HL-60 (cell line): Measurements from ENCODE around the gene SLC9A3.

Source experiments
- DNase-seq, 2 experiments: peaks; one replicate each; pipeline ENCODE4 v3.0.0-alpha.2; 2010 to 2020; ENCODE audit warnings: low read depth in 1 of 2, low spot score in 1 of 2
- H3K27ac ChIP-seq: fragments of 250-450 bp; sonication (Bioruptor Pico); replicated peaks from 2 replicates; pipeline ENCODE4 v1.5.1; 2020; ENCODE audit warnings: mild to moderate bottlenecking, moderate library complexity
- H3K27me3 ChIP-seq: fragments of 250-450 bp; sonication (Bioruptor Pico); 2 replicates; pipeline ENCODE4 v1.5.1; 2021; ENCODE audit warnings: mild to moderate bottlenecking, moderate library complexity; ENCODE audit not compliant: insufficient read depth, poor library complexity, severe bottlenecking
- H3K4me3 ChIP-seq: replicated peaks from 2 replicates; pipeline ENCODE4 v1.5.1; 2011; ENCODE audit warnings: mild to moderate bottlenecking, control low read depth, low read length; ENCODE audit not compliant: insufficient read depth
- GABPA ChIP-seq: IDR thresholded peaks from 2 replicates; pipeline ENCODE4 v1.6.1; 2012; ENCODE audit warnings: low read depth
- POLR2AphosphoS5 ChIP-seq: IDR thresholded peaks from 2 replicates; pipeline ENCODE4 v1.6.1; 2012; ENCODE audit warnings: low read depth
- SPI1 ChIP-seq: IDR thresholded peaks from 2 replicates; pipeline ENCODE4 v1.6.1; 2012; ENCODE audit warnings: low read depth, mild to moderate bottlenecking, borderline replicate concordance
- TF ChIP-seq, protein P1 (sequence below): IDR thresholded peaks from 2 replicates; pipeline ENCODE4 v1.6.1; 2012; ENCODE audit warnings: low read depth; ENCODE audit not compliant: insufficient replicate concordance
- TF ChIP-seq, protein P2 (sequence below): IDR thresholded peaks from one replicate; pipeline ENCODE4 v1.5.1; 2011; ENCODE audit warnings: low read length, control low read depth, inconsistent platforms; ENCODE audit not compliant: insufficient read depth

SLC9A3 gene

DNA sequence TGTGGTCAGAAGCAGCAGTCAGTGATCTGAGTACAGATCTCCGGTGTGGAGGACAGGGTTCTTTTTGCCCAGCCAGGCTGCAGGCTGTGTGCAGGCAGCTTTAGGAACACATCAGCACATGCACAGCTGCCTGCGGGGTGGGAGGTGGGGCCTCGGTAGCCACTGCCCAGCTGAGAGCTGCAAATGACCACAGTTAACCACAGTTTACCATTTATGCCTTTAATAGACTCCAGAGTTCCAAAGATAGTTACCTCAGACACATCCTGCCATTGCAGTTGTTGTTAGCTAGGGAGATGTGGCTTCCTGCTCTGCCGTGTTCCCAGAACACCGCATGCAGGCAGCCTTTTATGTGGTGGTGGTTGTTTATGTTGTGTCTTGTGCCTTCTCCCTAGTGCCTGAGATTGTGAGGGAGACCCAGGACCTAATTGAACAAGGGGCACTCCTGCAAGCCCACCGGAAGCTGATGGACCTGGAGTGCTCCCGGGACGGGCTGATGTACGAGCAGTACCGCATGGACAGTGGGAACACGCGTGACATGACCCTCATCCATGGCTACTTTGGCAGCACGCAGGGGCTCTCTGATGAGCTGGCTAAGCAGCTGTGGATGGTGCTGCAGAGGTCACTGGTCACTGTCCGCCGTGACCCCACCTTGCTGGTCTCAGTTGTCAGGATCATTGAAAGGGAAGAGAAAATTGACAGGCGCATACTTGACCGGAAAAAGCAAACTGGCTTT lies 71.1 kb downstream of the SLC9A3 start:
- no peak for TF ChIP-seq POLR2AphosphoS5
- no peak for TF ChIP-seq SPI1
- TF ChIP-seq, protein P1, sequence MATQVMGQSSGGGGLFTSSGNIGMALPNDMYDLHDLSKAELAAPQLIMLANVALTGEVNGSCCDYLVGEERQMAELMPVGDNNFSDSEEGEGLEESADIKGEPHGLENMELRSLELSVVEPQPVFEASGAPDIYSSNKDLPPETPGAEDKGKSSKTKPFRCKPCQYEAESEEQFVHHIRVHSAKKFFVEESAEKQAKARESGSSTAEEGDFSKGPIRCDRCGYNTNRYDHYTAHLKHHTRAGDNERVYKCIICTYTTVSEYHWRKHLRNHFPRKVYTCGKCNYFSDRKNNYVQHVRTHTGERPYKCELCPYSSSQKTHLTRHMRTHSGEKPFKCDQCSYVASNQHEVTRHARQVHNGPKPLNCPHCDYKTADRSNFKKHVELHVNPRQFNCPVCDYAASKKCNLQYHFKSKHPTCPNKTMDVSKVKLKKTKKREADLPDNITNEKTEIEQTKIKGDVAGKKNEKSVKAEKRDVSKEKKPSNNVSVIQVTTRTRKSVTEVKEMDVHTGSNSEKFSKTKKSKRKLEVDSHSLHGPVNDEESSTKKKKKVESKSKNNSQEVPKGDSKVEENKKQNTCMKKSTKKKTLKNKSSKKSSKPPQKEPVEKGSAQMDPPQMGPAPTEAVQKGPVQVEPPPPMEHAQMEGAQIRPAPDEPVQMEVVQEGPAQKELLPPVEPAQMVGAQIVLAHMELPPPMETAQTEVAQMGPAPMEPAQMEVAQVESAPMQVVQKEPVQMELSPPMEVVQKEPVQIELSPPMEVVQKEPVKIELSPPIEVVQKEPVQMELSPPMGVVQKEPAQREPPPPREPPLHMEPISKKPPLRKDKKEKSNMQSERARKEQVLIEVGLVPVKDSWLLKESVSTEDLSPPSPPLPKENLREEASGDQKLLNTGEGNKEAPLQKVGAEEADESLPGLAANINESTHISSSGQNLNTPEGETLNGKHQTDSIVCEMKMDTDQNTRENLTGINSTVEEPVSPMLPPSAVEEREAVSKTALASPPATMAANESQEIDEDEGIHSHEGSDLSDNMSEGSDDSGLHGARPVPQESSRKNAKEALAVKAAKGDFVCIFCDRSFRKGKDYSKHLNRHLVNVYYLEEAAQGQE = no peak
- TF ChIP-seq, protein P2, sequence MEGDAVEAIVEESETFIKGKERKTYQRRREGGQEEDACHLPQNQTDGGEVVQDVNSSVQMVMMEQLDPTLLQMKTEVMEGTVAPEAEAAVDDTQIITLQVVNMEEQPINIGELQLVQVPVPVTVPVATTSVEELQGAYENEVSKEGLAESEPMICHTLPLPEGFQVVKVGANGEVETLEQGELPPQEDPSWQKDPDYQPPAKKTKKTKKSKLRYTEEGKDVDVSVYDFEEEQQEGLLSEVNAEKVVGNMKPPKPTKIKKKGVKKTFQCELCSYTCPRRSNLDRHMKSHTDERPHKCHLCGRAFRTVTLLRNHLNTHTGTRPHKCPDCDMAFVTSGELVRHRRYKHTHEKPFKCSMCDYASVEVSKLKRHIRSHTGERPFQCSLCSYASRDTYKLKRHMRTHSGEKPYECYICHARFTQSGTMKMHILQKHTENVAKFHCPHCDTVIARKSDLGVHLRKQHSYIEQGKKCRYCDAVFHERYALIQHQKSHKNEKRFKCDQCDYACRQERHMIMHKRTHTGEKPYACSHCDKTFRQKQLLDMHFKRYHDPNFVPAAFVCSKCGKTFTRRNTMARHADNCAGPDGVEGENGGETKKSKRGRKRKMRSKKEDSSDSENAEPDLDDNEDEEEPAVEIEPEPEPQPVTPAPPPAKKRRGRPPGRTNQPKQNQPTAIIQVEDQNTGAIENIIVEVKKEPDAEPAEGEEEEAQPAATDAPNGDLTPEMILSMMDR = no peak
- TF ChIP-seq GABPA = no peak
- no peak overlapping the region for H3K27ac ChIP-seq
- no peak overlapping the region for H3K4me3 ChIP-seq
- H3K27me3 ChIP-seq = no peaks in the 10 kb centered on the region
- DNase-seq = no peak

DNA sequence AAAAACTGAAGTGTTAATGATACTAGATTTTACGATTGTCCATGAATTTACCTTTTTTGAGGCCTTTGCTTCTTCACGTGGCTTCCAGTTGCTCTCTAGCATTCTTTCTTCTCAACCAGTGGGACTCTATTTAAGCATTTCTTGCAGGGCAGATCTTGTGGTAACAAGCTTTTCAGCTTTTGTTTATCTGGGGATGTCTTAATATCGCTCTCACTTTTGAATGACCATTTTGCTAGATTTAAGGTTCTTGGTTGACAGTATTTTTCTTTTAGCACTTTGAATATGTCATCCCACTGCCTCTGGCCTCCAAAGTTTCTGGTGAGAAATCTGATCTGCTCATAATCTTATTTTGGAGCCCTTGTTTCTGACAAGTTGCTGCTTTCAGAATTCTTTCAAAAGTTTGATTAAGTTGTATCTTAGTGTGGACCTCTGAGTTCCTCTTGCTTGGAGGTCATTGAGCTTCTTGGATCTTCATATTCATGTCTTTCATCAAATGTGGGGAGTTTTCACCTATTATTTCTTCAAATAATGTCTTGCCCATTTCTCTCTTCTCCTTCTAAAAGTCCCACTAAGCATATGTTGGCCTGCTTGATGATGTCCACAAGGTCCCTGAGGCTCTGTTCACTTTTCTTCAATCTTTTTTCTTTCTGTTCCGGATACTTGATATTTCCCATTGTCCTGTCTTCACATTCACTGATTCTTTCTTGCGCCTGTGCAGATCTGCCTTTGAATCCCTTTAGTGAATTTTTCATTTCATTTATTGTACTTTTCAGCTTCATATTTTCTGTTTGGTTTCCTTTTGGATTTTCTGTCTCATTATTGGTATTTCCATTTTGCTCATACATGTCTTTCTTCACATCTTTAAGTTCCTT lies 72.4 kb downstream of the SLC9A3 start:
- Histone ChIP-seq H3K27ac (no peak overlapping the region), H3K4me3 (no peak overlapping the region), H3K27me3 (no peaks in the 10 kb centered on the region)
- no peak for TF ChIP-seq POLR2AphosphoS5
- TF ChIP-seq, protein P1 = no peak
- TF ChIP-seq GABPA = no peak
- TF ChIP-seq, protein P2 = no peak
- no peak for TF ChIP-seq SPI1
- DNase-seq = no peak

DNA sequence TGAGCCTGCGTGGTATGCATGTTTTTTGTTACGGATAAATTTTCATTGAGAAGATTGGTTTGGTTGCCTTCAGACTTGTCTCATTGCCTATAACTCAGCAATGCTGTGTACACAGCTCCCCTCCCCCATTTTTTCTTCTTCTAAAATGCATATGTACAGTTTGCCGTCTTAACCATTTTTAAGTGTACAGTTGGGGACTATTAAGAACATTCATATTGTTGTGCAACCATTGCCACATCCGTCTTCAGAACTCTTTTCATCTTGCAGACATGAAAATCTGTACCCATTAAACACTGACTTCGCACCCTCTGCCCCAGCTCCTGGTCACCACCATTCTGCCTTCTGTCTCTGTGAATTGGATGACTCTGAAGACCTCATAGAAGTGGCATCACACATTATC lies 75.1 kb downstream of the SLC9A3 start:
- Histone ChIP-seq H3K27me3 (no peaks in the 10 kb centered on the region), H3K4me3 (no peak overlapping the region), H3K27ac (peak overlapping the region; percentile 57)
- TF ChIP-seq, protein P2 = no peak
- no peak for TF ChIP-seq POLR2AphosphoS5
- peak in 1 of 2 experiments; percentile 53 for DNase-seq
